DMS53 (cell line): Measurements from ENCODE around the gene LUC7L.
"Not testable (repeated sequence)": the region's sequence is repeated elsewhere in the genome, so short reads cannot be mapped to it uniquely, and the experiment has no call there.

ENCODE experiments used
- DNase-seq: peaks from one replicate; lab custom pipeline; 2025; lab: John Stamatoyannopoulos, UW

The LUC7L gene

GRCh38 chr16:229731-230281 is 557 bp upstream of the LUC7L start:
- DNase-seq = peak; percentile 48

- peak; percentile 58 for DNase-seq
Observed at GRCh38 chr16:228151-228851, 948 bp downstream of the LUC7L start.

- DNase-seq = no peak
Observed at GRCh38 chr16:220021-220420, 9.2 kb downstream of the LUC7L start.

- no peak for DNase-seq
Observed at GRCh38 chr16:212999-213398, 16.2 kb downstream of the LUC7L start.

GRCh38 chr16:211631-212180 is 17.5 kb downstream of the LUC7L start:
- not testable (repeated sequence) for DNase-seq

GRCh38 chr16:209359-209758 is 19.9 kb downstream of the LUC7L start:
- not testable (repeated sequence) for DNase-seq

- not testable (repeated sequence) for DNase-seq
Observed at GRCh38 chr16:204046-204445, 25.2 kb downstream of the LUC7L start.

GRCh38 chr16:203246-203645 is 26.0 kb downstream of the LUC7L start:
- no peak for DNase-seq

- DNase-seq = no peak
Observed at GRCh38 chr16:200388-200787, 28.9 kb downstream of the LUC7L start.

- DNase-seq = no peak
Observed at GRCh38 chr16:194516-194915, 34.7 kb downstream of the LUC7L start.

GRCh38 chr16:193441-193840 is 35.8 kb downstream of the LUC7L start:
- DNase-seq = no peak

GRCh38 chr16:192686-193085 is 36.6 kb downstream of the LUC7L start:
- no peak for DNase-seq

- no peak for DNase-seq
Observed at GRCh38 chr16:191831-192230, 37.4 kb downstream of the LUC7L start.

GRCh38 chr16:189604-190186 is 39.6 kb downstream of the LUC7L start:
- DNase-seq = no peak

- peak; percentile 43 for DNase-seq
Observed at GRCh38 chr16:188674-189073, 40.6 kb downstream of the LUC7L start.

- no peak for DNase-seq
Observed at GRCh38 chr16:187330-187729, 41.9 kb downstream of the LUC7L start.

- no peak for DNase-seq
Observed at GRCh38 chr16:185691-186090, 43.6 kb downstream of the LUC7L start.

GRCh38 chr16:185213-185612 is 44.0 kb downstream of the LUC7L start:
- no peak for DNase-seq

GRCh38 chr16:183005-183404 is 46.2 kb downstream of the LUC7L start:
- DNase-seq = peak; percentile 25

GRCh38 chr16:181565-182021 is 47.7 kb downstream of the LUC7L start:
- DNase-seq = peak; percentile 60

- DNase-seq = peak; percentile 93
Observed at GRCh38 chr16:180681-181564, 48.3 kb downstream of the LUC7L start.

- DNase-seq = peak; percentile 57
Observed at GRCh38 chr16:180101-180675, 49.1 kb downstream of the LUC7L start, which contains the start of gene HBQ1. Gene HBQ1, plus strand, starts transcription at chr16:180459. Its CDS starts 28 bp downstream, at chr16:180487.
